Stimulated activated CD4-positive, alpha-beta T cell treated with anti-CD3 and anti-CD28 coated beads, TNF-alpha, amount 100 ng/mL, for 4 hours (primary cell): ENCODE measurements around the gene CYSRT1.

Experiments
- DNase-seq, 3 experiments: peaks; one replicate each; pipeline ENCODE4 v3.0.0-alpha.2; 2020; ENCODE audit warnings: low read depth in 3 of 3

Gene CYSRT1

GRCh38 chr9:137270929-137271695 is 46.1 kb downstream of the CYSRT1 start:
- no peak for DNase-seq

DNA sequence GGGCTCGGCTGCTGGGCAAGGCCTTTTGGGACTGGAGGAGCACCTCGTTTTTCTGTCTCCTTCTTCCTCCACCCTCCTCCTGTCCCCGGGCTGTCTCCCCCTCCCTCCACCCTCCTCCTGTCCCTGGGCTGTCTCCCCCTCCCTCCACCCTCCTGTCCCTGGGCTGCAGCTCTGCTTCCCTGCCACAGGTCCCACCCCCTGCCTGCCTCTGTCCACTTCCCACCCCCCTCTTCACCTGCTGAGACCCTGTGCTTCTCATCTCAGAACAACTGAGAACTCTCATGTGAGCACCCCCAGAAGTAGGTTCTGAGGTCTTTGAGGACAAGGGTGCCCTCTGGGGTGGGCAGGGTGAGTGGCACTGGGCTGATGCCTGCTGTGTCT is 46.7 kb downstream of the CYSRT1 start:
- no peak for DNase-seq

GRCh38 chr9:137272241-137273094 is 47.5 kb downstream of the CYSRT1 start:
- no peak for DNase-seq

DNA sequence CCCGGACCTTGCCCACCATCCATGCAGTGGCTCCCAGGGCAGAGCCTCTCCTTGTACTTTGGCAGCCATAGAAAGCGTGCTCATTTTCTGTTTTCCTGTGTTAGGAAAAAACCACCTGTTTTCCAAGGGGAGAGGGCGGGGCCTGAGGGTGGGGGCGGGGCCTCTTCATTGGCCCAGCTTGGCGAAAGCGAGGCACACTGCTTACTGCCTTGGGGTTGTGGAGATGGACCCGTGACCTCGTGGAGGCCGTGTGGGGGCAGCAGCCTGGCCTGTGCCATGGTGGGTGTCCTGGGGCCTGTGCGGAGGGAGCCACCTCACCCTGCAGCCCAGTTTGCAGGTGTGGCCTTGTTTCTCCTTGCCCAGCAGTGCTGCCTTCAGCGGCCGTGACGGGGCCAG is 48.1 kb downstream of the CYSRT1 start:
- DNase-seq = no peak

GRCh38 chr9:137273611-137274320 is 48.8 kb downstream of the CYSRT1 start:
- no peak for DNase-seq

- no peak for DNase-seq
Measured at GRCh38 chr9:137275203-137275587, 50.2 kb downstream of the CYSRT1 start.
